ENCODE measurements around the gene SLC22A16. TPM values are rescaled to one million over a fixed set of nuclear protein-coding genes. Genes with fewer than 3 reads are reported as not detected.

SLC22A16 gene
- total and polyA plus RNA-seq, 2 of the 13 experiments (the other 11 are each of a cell fraction or from before 2014, with no cell fraction given): 0.04 TPM; not detected in 1

- TF ChIP-seq, protein P1, sequence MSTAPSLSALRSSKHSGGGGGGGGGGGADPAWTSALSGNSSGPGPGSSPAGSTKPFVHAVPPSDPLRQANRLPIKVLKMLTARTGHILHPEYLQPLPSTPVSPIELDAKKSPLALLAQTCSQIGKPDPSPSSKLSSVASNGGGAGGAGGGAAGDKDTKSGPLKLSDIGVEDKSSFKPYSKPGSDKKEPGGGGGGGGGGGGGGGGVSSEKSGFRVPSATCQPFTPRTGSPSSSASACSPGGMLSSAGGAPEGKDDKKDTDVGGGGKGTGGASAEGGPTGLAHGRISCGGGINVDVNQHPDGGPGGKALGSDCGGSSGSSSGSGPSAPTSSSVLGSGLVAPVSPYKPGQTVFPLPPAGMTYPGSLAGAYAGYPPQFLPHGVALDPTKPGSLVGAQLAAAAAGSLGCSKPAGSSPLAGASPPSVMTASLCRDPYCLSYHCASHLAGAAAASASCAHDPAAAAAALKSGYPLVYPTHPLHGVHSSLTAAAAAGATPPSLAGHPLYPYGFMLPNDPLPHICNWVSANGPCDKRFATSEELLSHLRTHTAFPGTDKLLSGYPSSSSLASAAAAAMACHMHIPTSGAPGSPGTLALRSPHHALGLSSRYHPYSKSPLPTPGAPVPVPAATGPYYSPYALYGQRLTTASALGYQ (CRISPR knock-in tag; IDR thresholded peaks at IDR 0.05): no peak
- TF ChIP-seq, protein P2, sequence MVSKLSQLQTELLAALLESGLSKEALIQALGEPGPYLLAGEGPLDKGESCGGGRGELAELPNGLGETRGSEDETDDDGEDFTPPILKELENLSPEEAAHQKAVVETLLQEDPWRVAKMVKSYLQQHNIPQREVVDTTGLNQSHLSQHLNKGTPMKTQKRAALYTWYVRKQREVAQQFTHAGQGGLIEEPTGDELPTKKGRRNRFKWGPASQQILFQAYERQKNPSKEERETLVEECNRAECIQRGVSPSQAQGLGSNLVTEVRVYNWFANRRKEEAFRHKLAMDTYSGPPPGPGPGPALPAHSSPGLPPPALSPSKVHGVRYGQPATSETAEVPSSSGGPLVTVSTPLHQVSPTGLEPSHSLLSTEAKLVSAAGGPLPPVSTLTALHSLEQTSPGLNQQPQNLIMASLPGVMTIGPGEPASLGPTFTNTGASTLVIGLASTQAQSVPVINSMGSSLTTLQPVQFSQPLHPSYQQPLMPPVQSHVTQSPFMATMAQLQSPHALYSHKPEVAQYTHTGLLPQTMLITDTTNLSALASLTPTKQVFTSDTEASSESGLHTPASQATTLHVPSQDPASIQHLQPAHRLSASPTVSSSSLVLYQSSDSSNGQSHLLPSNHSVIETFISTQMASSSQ (IDR thresholded peaks at IDR 0.05; ENCODE audit: low read depth): no peak
- TF ChIP-seq, protein P2 (CRISPR knock-in tag; IDR thresholded peaks at IDR 0.05; ENCODE audit: borderline replicate concordance): no peak
- TF ChIP-seq FOXO1 (CRISPR knock-in tag; IDR thresholded peaks at IDR 0.05): no peak
- TF ChIP-seq ZBTB42 (CRISPR knock-in tag; IDR thresholded peaks at IDR 0.05): no peak
- no peak for TF ChIP-seq CCAR2 (optimal IDR thresholded peaks at IDR 0.05; ENCODE audit: low read depth, low read length)
- TF ChIP-seq SRY (CRISPR knock-in tag; IDR thresholded peaks at IDR 0.05): no peak
- no peak for TF ChIP-seq NBN (conservative IDR thresholded peaks at IDR 0.05)
- TF ChIP-seq, protein P3, sequence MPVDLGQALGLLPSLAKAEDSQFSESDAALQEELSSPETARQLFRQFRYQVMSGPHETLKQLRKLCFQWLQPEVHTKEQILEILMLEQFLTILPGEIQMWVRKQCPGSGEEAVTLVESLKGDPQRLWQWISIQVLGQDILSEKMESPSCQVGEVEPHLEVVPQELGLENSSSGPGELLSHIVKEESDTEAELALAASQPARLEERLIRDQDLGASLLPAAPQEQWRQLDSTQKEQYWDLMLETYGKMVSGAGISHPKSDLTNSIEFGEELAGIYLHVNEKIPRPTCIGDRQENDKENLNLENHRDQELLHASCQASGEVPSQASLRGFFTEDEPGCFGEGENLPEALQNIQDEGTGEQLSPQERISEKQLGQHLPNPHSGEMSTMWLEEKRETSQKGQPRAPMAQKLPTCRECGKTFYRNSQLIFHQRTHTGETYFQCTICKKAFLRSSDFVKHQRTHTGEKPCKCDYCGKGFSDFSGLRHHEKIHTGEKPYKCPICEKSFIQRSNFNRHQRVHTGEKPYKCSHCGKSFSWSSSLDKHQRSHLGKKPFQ (CRISPR knock-in tag; IDR thresholded peaks at IDR 0.05; ENCODE audit: insufficient replicate concordance): no peak
Observed at GRCh38 chr6:110394409-110394808, 82.0 kb downstream of the SLC22A16 start (continued).

Measured in HepG2 (cell line).